ENCODE data around the gene SLC7A6OS. TPM values are rescaled to one million over a fixed set of nuclear protein-coding genes. Genes with fewer than 3 reads are reported as not detected.
A peak's percentile ranks its signal among the peaks of the same experiment; 100 is the strongest.

The SLC7A6OS gene
- total RNA-seq, 2 experiments from 2014 or later, result 29.0 to 32.1 TPM

DNA sequence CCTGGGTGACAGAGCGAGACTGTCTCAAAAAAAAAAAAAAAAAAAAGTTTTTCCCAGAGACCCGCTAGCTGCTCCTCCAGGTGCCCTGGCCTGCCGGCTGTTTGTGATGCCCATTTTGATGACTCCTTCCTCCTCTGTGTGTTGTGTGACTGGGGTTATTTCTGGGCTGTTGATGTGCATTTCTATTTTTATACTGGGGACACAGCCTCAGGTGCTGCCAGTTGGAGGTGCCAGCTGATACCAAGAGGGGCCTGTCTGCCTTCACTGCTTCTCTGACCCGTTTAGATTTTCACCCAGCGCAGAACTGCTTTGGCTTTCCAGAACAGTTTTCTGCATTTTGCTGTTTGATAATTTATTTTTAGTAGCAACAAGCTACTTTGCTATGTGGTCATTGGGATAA, 58.9 kb downstream of the SLC7A6OS start:
- DNase-seq (peak in 1 of 14 experiments; percentile 15), ATAC-seq (ENCODE audit: poor library complexity) (no peak)
- no peaks in the 10 kb centered on the region for H3K27me3 ChIP-seq (ENCODE audit: control insufficient read depth in 1 of 2, insufficient read depth in 2 of 2, low read length in 2 of 2)
- peaks cover 33% of the 10 kb centered on the region for H3K36me3 ChIP-seq (ENCODE audit: insufficient read depth, low read length)
- Mint-ChIP-seq H3K4me1 (ENCODE audit: low read depth) (no peaks in the 10 kb centered on the region), H3K36me3 (ENCODE audit: low read depth) (peaks cover 23% of the 10 kb centered on the region), H3K4me3 (no peak overlapping the region), H3K27ac (no peak overlapping the region), H3K27me3 (no peaks in the 10 kb centered on the region), H3K9me3 (no peaks in the 10 kb centered on the region)
- CTCF ChIA-PET, result interaction anchor here (0.6 kb wide), 1 partner anchor 680 kb away, joined by 3 read pairs; no protein-coding TSS in a partner anchor
- intact Hi-C loops (cut with DNase I, micrococcal nuclease), result no loop called here
- no peak overlapping the region for H3K4me3 ChIP-seq (ENCODE audit: low read length)
- H3K9me3 ChIP-seq (ENCODE audit: control insufficient read depth in 1 of 2, insufficient read depth in 1 of 2, low read length in 2 of 2), result no peaks in the 10 kb centered on the region
- POLR2A ChIA-PET, result no interaction called here
- peaks cover 6% of the 10 kb centered on the region for H3K4me1 ChIP-seq (ENCODE audit: insufficient read depth, low read length)
- no peak for TF ChIP-seq CTCF (IDR thresholded peaks at IDR 0.05)
- no peak overlapping the region for H3K27ac ChIP-seq (ENCODE audit: low read depth in 1 of 2, low read length in 2 of 2)

DNA sequence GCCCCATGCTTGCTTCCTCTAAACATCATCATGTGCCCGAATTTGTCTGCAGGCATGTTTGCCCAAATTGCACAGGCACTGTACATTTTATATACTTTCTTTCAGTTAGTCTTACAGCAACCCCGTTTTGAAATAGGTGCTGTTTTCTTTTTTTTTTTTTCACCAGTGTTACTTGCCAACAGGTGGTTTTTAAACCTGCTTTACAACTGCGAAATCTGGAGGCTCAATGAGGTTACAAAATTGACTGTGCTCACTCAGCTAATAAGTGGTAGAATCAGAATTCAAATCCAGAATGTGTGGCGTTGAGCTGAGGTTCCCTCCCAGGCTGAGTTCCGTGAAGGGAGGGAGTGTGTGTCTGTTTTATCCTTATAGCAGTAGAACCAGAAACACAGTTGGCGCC, 59.8 kb downstream of the SLC7A6OS start:
- Mint-ChIP-seq H3K4me1 (ENCODE audit: low read depth) (peaks cover 8% of the 10 kb centered on the region), H3K27me3 (no peaks in the 10 kb centered on the region), H3K9me3 (no peaks in the 10 kb centered on the region), H3K36me3 (ENCODE audit: low read depth) (peaks cover 23% of the 10 kb centered on the region), H3K27ac (no peak overlapping the region), H3K4me3 (no peak overlapping the region)
- TF ChIP-seq CTCF (IDR thresholded peaks at IDR 0.05), result no peak
- intact Hi-C loops (cut with DNase I, micrococcal nuclease), result no loop called here
- CTCF ChIA-PET, result no interaction called here
- Histone ChIP-seq H3K4me3 (ENCODE audit: low read length) (no peak overlapping the region), H3K9me3 (ENCODE audit: control insufficient read depth in 1 of 2, insufficient read depth in 1 of 2, low read length in 2 of 2) (no peaks in the 10 kb centered on the region), H3K36me3 (ENCODE audit: insufficient read depth, low read length) (peaks cover 32% of the 10 kb centered on the region), H3K27ac (ENCODE audit: low read depth in 1 of 2, low read length in 2 of 2) (no peak overlapping the region), H3K4me1 (ENCODE audit: insufficient read depth, low read length) (peaks cover 15% of the 10 kb centered on the region), H3K27me3 (ENCODE audit: control insufficient read depth in 1 of 2, insufficient read depth in 2 of 2, low read length in 2 of 2) (no peaks in the 10 kb centered on the region)
- DNase-seq (no peak), ATAC-seq (ENCODE audit: poor library complexity) (no peak)
- POLR2A ChIA-PET, result no interaction called here

DNA sequence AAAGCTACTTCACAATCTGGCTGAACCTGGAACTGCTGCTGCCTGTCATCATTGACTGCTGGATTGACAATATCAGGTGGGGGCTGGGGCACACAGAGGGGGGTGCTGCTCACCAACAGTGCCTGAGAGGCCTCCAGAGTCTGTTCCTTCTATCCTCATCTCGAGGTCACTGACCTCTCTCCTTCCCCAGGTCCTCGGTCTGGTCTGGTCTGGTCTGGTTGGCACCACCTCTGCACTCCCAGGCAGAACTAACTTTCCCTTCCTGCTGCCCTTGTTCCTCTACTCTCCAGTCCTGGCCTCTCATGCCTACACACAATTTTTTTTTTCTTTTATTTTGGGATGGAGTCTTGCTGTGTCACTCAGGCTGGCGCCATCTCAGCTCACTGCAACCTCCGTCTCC, 61.4 kb downstream of the SLC7A6OS start:
- Mint-ChIP-seq H3K9me3 (no peaks in the 10 kb centered on the region), H3K27ac (no peak overlapping the region), H3K4me1 (ENCODE audit: low read depth) (peaks cover 17% of the 10 kb centered on the region), H3K4me3 (no peak overlapping the region), H3K27me3 (no peaks in the 10 kb centered on the region), H3K36me3 (ENCODE audit: low read depth) (peaks cover 27% of the 10 kb centered on the region)
- DNase-seq (no peak), ATAC-seq (ENCODE audit: poor library complexity) (no peak)
- no peaks in the 10 kb centered on the region for H3K9me3 ChIP-seq (ENCODE audit: control insufficient read depth in 1 of 2, insufficient read depth in 1 of 2, low read length in 2 of 2)
- H3K27me3 ChIP-seq (ENCODE audit: control insufficient read depth in 1 of 2, insufficient read depth in 2 of 2, low read length in 2 of 2), result no peaks in the 10 kb centered on the region
- TF ChIP-seq CTCF (IDR thresholded peaks at IDR 0.05), result no peak
- peaks cover 18% of the 10 kb centered on the region for H3K36me3 ChIP-seq (ENCODE audit: insufficient read depth, low read length)
- POLR2A ChIA-PET, result interaction anchor here (0.9 kb wide), 1 partner anchor 51 kb away, joined by 3 read pairs; no protein-coding TSS in a partner anchor
- intact Hi-C loops (cut with DNase I, micrococcal nuclease), result loop anchor here in 1 of 2 experiments (10.0 kb wide), 1 partner anchor 195 kb away; the partner anchor contains the start of gene SMPD3
- H3K27ac ChIP-seq (ENCODE audit: low read depth in 1 of 2, low read length in 2 of 2), result no peak overlapping the region
- CTCF ChIA-PET, result no interaction called here
- H3K4me3 ChIP-seq (ENCODE audit: low read length), result no peak overlapping the region
- H3K4me1 ChIP-seq (ENCODE audit: insufficient read depth, low read length), result peaks cover 26% of the 10 kb centered on the region

Other genes with a start within 250 kb of the SLC7A6OS start
- 10 to 100 TPM; 84.8 to 94.4 TPM for gene NFATC3, start 225.6 kb downstream of the SLC7A6OS start, total RNA-seq
- gene ESRP2, start 74.8 kb downstream of the SLC7A6OS start, total RNA-seq, result not detected
- 1 to 10 TPM; 4.3 to 4.7 TPM for gene PLA2G15, start 65.6 kb downstream of the SLC7A6OS start, total RNA-seq
- gene SLC7A6, start 46.4 kb downstream of the SLC7A6OS start, total RNA-seq, result 100 to 1,000 TPM; 187 to 197 TPM
- gene PRMT7, start 73 bp upstream of the SLC7A6OS start, total RNA-seq, result 10 to 100 TPM; 46.3 to 51.0 TPM
- 1 to 10 TPM in 1 of 2 experiments, under 1 TPM in 1; 0.89 to 1.1 TPM for gene SMPD3, start 137.6 kb upstream of the SLC7A6OS start, total RNA-seq
- 10 to 100 TPM; 23.3 to 24.3 TPM for gene ZFP90, start 228.3 kb upstream of the SLC7A6OS start, total RNA-seq

Data from CD4-positive, alpha-beta T cell (primary cell).